Suprapubic skin (tissue), 4 donors: ENCODE measurements around the gene RFX5. TPM values are rescaled to one million over a fixed set of nuclear protein-coding genes. Genes with fewer than 3 reads are reported as not detected.
A peak's percentile ranks its signal among the peaks of the same experiment; 100 is the strongest.

Source experiments
- DNase-seq, 2 donors: peaks; one replicate each; pipeline ENCODE4 v3.0.0-alpha.2; 2019; ENCODE audit warnings: low spot score in 2 of 2
- H3K27ac ChIP-seq: fragments of 200-600 bp; sonication (generic); one replicate; pipeline ENCODE4 v1.5.1; 2019
- H3K27me3 ChIP-seq: fragments of 200-600 bp; sonication (generic); one replicate; pipeline ENCODE4 v1.5.1; 2019
- H3K36me3 ChIP-seq: fragments of 200-600 bp; sonication (generic); one replicate; pipeline ENCODE4 v1.5.1; 2019
- H3K4me1 ChIP-seq: fragments of 200-600 bp; sonication (generic); one replicate; pipeline ENCODE4 v1.5.1; 2019
- H3K4me3 ChIP-seq: fragments of 200-600 bp; sonication (generic); one replicate; pipeline ENCODE4 v1.5.1; 2019; ENCODE audit warnings: mild to moderate bottlenecking
- H3K9me3 ChIP-seq: fragments of 200-600 bp; sonication (generic); one replicate; pipeline ENCODE4 v1.5.1; 2019
- CTCF ChIP-seq, 2 donors: fragments of 200-600 bp in 1 of 2; fragments of 450-650 bp in 1 of 2; sonication (generic) in 1 of 2; IDR thresholded peaks; one replicate each; pipeline ENCODE4 v1.5.1; 2016 to 2019; ENCODE audit warnings: antibody characterized with exemption in 2 of 2, mild to moderate bottlenecking in 1 of 2, moderate library complexity in 1 of 2
- EP300 ChIP-seq: sonication (generic); formaldehyde crosslinking; IDR thresholded peaks from one replicate; pipeline ENCODE4 v1.6.1; 2017; ENCODE audit warnings: antibody characterized with exemption
- POLR2A ChIP-seq, 2 donors: fragments of 450-650 bp; IDR thresholded peaks; one replicate each; pipeline ENCODE4 v1.6.1; 2017; ENCODE audit warnings: antibody characterized with exemption in 2 of 2, mild to moderate bottlenecking in 2 of 2, moderate library complexity in 2 of 2
- POLR2AphosphoS5 ChIP-seq, 3 donors: sonication (generic); formaldehyde crosslinking; IDR thresholded peaks; one replicate each; pipeline ENCODE4 v1.6.1; 2017; ENCODE audit warnings: antibody characterized with exemption in 3 of 3
- WGBS: methylation state at CpG from one replicate; pipeline ENCODE4 v1.1.5; 2018; 5-methylcytosine and 5-hydroxymethylcytosine counted together
- total RNA-seq, 4 donors: library from RNA; depleted of rRNA; stranded (reverse); fragments of >200 nt; gene quantifications; one replicate each; pipeline ENCODE4 v1.1.0, GENCODE V29; 2016

The RFX5 gene
- total RNA-seq, 4 donors from 2014 or later = 18.0 to 22.1 (median 18.5) TPM

- H3K27me3 ChIP-seq = no peaks in the 10 kb centered on the region
- WGBS = 90% methylated on average over 5 of the region's 5 CpGs
- TF ChIP-seq POLR2A (IDR thresholded peaks at IDR 0.05) (no peak), CTCF (IDR thresholded peaks at IDR 0.05) (no peak), EP300 (no peak), POLR2AphosphoS5 (IDR thresholded peaks at IDR 0.05) (no peak)
- H3K4me3 ChIP-seq = no peak overlapping the region
- H3K9me3 ChIP-seq = no peaks in the 10 kb centered on the region
- DNase-seq = no peak
- no peaks in the 10 kb centered on the region for H3K36me3 ChIP-seq
- H3K4me1 ChIP-seq = no peaks in the 10 kb centered on the region
- H3K27ac ChIP-seq = no peak overlapping the region
Measured at GRCh38 chr1:151334822-151335221, 12.2 kb downstream of the RFX5 start.

- Histone ChIP-seq H3K9me3 (no peaks in the 10 kb centered on the region), H3K27ac (peak overlapping the region; percentile 97), H3K4me1 (peaks cover 38% of the 10 kb centered on the region), H3K36me3 (peaks cover 9% of the 10 kb centered on the region), H3K4me3 (peak overlapping the region; percentile 86), H3K27me3 (no peaks in the 10 kb centered on the region)
- TF ChIP-seq POLR2AphosphoS5 (IDR thresholded peaks at IDR 0.05) (no peak), POLR2A (IDR thresholded peaks at IDR 0.05) (no peak), EP300 (no peak), CTCF (IDR thresholded peaks at IDR 0.05) (no peak)
- no peak for DNase-seq
- WGBS = 25% methylated on average over 15 of the region's 34 CpGs
Measured at GRCh38 chr1:151327903-151328674, 19.0 kb downstream of the RFX5 start.

- peaks cover 13% of the 10 kb centered on the region for H3K36me3 ChIP-seq
- H3K4me3 ChIP-seq = peak within 1 kb of the TSS; percentile 86
- DNase-seq = peak; percentile 91 to 93
- TF ChIP-seq EP300 = no peak
- TF ChIP-seq POLR2A (IDR thresholded peaks at IDR 0.05) = peak in 1 of 2 donors; percentile 27
- no peaks in the 10 kb centered on the region for H3K27me3 ChIP-seq
- WGBS = under 1% methylated on average over 33 of the region's 40 CpGs
- peak within 1 kb of the TSS; percentile 97 for H3K27ac ChIP-seq
- H3K4me1 ChIP-seq = peaks cover 38% of the 10 kb centered on the region
- H3K9me3 ChIP-seq = no peaks in the 10 kb centered on the region
Measured at GRCh38 chr1:151327223-151327902, 19.7 kb downstream of the RFX5 start, which contains the start of gene PI4KB. Gene PI4KB (minus strand): TSS chr1:151327416. CDS start chr1:151316481, 10,935 bp downstream.

GRCh38 chr1:151326619-151327222 is 20.3 kb downstream of the RFX5 start:
- Histone ChIP-seq H3K36me3 (peaks cover 16% of the 10 kb centered on the region), H3K27me3 (no peaks in the 10 kb centered on the region), H3K4me1 (peaks cover 42% of the 10 kb centered on the region), H3K9me3 (no peaks in the 10 kb centered on the region), H3K27ac (peak overlapping the region; percentile 97), H3K4me3 (peak overlapping the region; percentile 86)
- no peak for TF ChIP-seq EP300
- TF ChIP-seq POLR2A (IDR thresholded peaks at IDR 0.05) = no peak
- peak in 1 of 2 donors; percentile 83 for DNase-seq
- under 1% methylated on average over 12 of the region's 12 CpGs for WGBS

- no peak for TF ChIP-seq CTCF (IDR thresholded peaks at IDR 0.05)
- H3K27me3 ChIP-seq = no peaks in the 10 kb centered on the region
- no peaks in the 10 kb centered on the region for H3K9me3 ChIP-seq
- peak overlapping the region; percentile 86 for H3K4me3 ChIP-seq
- no peak for DNase-seq
- peak overlapping the region; percentile 97 for H3K27ac ChIP-seq
- WGBS = 16% methylated on average over 5 of the region's 5 CpGs
- H3K4me1 ChIP-seq = peaks cover 43% of the 10 kb centered on the region
- peaks cover 22% of the 10 kb centered on the region for H3K36me3 ChIP-seq
Measured at GRCh38 chr1:151325646-151326429, 21.2 kb downstream of the RFX5 start.
